ENCODE results near the gene ALDH2.

DNA sequence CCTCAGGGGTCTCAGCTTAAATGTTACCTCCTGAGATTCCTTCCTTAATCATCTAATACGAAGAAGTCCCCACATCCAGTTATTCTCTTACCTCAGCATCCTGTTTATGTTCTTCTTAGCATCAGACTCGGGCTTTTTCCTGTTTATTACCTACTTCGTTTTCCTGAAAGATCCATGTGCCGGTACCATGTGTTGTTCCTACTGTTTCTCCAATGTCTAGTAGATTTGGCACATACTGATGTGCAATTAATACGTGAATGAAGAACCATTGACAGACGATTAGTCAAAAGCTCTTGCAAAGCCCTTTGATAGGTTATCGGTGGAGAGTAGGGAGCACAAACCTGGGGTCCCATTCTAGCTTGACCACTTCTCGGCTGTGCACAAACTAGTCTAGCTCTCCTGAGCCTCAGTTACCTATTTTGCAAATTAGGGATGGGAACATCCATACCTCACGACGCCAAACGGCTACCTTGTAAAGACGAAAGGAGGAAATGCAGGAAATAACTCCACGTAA is 74.6 kb downstream of the ALDH2 start:
- TF ChIP-seq, protein P1, sequence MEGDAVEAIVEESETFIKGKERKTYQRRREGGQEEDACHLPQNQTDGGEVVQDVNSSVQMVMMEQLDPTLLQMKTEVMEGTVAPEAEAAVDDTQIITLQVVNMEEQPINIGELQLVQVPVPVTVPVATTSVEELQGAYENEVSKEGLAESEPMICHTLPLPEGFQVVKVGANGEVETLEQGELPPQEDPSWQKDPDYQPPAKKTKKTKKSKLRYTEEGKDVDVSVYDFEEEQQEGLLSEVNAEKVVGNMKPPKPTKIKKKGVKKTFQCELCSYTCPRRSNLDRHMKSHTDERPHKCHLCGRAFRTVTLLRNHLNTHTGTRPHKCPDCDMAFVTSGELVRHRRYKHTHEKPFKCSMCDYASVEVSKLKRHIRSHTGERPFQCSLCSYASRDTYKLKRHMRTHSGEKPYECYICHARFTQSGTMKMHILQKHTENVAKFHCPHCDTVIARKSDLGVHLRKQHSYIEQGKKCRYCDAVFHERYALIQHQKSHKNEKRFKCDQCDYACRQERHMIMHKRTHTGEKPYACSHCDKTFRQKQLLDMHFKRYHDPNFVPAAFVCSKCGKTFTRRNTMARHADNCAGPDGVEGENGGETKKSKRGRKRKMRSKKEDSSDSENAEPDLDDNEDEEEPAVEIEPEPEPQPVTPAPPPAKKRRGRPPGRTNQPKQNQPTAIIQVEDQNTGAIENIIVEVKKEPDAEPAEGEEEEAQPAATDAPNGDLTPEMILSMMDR (IDR thresholded peaks at IDR 0.05) = no peak
- TF ChIP-seq POLR2A (IDR thresholded peaks at IDR 0.05) (no peak), POLR2AphosphoS5 (IDR thresholded peaks at IDR 0.05) (no peak)
